GM06990 (cell line): ENCODE results near the gene TBC1D5.

Experiments used
- DNase-seq: peaks from one replicate; pipeline ENCODE4 v3.0.0-alpha.2; 2011; ENCODE audit not compliant: insufficient read length; ENCODE audit errors: extremely low read depth
- H3K27me3 ChIP-seq: replicated peaks from 2 replicates; pipeline ENCODE4 v1.6.0; 2011; ENCODE audit warnings: low read length; ENCODE audit not compliant: control insufficient read depth, insufficient read depth
- H3K36me3 ChIP-seq: 2 replicates; pipeline ENCODE4 v1.5.1; 2011; ENCODE audit warnings: low read length; ENCODE audit not compliant: control insufficient read depth, insufficient read depth
- H3K4me3 ChIP-seq: replicated peaks from 2 replicates; pipeline ENCODE4 v1.5.1; 2011; ENCODE audit warnings: low read depth, mild to moderate bottlenecking, control low read depth, low read length
- TF ChIP-seq, protein P1 (sequence below): IDR thresholded peaks from 2 replicates; pipeline ENCODE4 v1.5.1; 2011; ENCODE audit warnings: low read length, control low read depth, mild to moderate bottlenecking, inconsistent platforms; ENCODE audit not compliant: insufficient read depth, poor library complexity, severe bottlenecking

The TBC1D5 gene

DNA sequence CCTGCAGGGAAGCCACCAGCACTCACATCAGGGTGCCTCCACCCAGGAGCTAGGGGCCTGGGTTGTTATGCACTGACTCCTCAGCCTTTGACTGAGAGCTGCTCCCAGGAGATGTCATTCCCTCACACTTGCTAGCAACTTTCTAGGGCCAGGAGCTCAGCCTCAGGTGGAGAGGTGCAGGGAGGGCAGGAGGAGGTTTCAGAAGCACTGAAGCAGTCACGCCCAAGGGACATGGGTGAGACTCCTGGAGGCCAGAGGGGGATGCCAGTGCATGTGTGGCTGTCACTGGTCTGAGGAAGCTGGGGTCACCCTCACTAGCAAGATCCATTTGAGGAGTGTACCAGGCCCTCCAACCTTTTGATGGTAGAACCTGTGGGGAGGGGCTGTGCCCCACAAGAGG is 586.5 kb downstream of the TBC1D5 start:
- Histone ChIP-seq H3K27me3 (no peaks in the 10 kb centered on the region), H3K4me3 (no peak overlapping the region), H3K36me3 (peaks cover 25% of the 10 kb centered on the region)
- no peak for DNase-seq
- TF ChIP-seq, protein P1, sequence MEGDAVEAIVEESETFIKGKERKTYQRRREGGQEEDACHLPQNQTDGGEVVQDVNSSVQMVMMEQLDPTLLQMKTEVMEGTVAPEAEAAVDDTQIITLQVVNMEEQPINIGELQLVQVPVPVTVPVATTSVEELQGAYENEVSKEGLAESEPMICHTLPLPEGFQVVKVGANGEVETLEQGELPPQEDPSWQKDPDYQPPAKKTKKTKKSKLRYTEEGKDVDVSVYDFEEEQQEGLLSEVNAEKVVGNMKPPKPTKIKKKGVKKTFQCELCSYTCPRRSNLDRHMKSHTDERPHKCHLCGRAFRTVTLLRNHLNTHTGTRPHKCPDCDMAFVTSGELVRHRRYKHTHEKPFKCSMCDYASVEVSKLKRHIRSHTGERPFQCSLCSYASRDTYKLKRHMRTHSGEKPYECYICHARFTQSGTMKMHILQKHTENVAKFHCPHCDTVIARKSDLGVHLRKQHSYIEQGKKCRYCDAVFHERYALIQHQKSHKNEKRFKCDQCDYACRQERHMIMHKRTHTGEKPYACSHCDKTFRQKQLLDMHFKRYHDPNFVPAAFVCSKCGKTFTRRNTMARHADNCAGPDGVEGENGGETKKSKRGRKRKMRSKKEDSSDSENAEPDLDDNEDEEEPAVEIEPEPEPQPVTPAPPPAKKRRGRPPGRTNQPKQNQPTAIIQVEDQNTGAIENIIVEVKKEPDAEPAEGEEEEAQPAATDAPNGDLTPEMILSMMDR = no peak

DNA sequence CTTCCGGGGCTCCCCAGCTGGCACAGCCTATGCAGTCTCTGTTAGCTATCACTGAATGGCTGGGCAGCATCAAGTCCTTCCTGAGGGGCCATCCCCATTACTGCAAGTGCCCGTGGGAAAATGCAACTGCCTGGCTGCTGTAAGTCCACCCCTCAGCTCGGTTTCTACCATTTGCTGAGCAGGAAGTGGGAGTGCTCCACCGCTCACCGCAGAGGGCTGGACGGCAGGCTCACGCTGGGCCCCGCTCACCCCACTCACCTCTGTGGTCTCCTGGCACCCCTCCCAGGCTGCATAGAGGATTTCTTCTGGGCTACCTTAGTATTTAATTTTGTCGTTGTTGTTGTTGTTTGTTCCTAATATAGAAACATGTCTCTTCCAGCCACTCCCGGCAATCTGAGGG is 587.5 kb downstream of the TBC1D5 start:
- DNase-seq = no peak
- Histone ChIP-seq H3K27me3 (no peaks in the 10 kb centered on the region), H3K36me3 (peaks cover 22% of the 10 kb centered on the region), H3K4me3 (no peak overlapping the region)
- TF ChIP-seq, protein P1 = no peak

DNA sequence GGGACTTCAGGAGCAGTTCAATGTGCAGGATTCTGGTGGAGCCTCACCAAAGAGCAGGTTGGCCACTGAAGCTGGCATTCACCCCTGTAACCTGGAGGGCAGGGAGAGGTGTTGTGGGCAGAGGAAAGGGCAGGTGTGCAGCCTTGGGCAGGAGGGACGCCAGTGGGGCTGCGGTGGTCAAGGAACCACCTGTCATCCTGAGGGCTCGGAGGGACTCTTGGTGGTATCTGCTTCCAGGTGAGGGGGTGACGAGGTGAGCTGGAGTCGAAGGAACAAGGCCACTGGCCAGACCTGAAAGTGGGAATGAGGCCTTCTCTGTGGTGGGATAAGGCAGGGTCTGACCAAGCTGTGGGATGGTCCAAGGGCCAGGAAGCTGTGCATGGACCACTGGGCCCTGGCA is 588.2 kb downstream of the TBC1D5 start:
- Histone ChIP-seq H3K4me3 (no peak overlapping the region), H3K27me3 (no peaks in the 10 kb centered on the region), H3K36me3 (peaks cover 20% of the 10 kb centered on the region)
- no peak for DNase-seq
- TF ChIP-seq, protein P1 = no peak

DNA sequence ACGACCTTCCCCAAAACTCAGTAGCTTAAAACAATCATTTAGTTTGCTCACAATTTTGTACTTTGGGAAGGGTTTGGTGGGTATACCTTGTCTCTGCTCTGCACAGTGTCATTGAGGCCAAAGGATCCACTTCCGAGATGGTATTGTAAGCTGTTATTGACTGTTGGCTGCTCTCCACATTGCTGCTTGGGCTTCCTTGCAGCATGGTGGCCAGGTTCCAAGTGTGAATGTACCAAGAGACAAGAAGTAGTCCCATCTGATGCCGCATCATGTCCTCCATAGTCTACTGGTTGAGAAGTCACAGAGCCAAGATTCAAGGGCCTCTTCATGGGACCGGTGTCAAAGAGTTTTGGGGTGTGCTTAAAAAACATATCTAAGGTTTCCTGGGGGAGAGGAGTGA is 589.2 kb downstream of the TBC1D5 start:
- Histone ChIP-seq H3K36me3 (peaks cover 18% of the 10 kb centered on the region), H3K4me3 (no peak overlapping the region)
- TF ChIP-seq, protein P1 = no peak

DNA sequence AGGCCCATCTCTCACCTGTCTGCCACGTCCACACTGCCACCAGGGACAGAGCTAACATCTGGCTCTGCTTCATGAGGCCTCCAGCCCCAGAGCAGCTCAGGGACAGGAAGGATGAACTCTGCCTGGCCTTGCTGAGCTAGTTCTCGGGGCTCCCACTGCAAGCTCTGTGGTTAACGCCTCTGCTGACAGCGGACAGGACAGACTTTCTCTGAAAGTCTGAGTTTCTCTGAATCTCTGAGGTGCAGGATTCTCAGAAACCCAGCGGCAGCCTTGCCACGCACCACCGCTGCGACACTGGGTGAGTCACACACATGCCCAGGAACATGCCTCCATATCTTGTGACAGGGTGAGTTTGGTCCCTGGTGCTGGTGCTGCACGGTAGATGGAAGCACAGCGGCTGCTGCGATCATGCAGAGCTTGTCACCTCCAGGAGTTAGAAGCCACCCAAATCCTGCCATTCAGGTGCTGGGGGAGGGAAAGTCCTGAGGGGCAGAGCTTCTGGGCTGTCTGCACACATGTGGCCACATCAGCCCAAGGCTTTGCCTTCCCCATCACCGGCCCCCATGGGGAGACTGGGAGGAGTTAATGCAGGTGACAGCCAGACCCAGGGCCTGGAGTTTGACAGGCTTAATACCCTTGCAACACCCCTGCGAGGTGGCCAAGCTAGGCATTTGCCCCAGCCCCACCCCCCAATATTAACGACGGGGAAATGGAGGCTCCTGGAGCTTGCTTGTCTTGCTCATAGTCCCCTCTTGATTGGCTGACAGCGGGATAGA is 590.6 kb downstream of the TBC1D5 start:
- peak; percentile 81 for DNase-seq
- Histone ChIP-seq H3K36me3 (peaks cover 18% of the 10 kb centered on the region), H3K4me3 (peak overlapping the region; percentile 22; the same call in 1 of the 2 replicates), H3K27me3 (no peaks in the 10 kb centered on the region)
- TF ChIP-seq, protein P1 = peak; percentile 15

More for the DNA sequence above, 589.2 kb downstream of the TBC1D5 start:
- no peaks in the 10 kb centered on the region for H3K27me3 ChIP-seq
- DNase-seq = no peak
